Measurements from ENCODE around the gene CTNNA1.
"Not testable (repeated sequence)": the region's sequence is repeated elsewhere in the genome, so short reads cannot be mapped to it uniquely, and the experiment has no call there.

CTNNA1 gene

GRCh38 chr5:138761670-138762069 is 8.4 kb downstream of the CTNNA1 start:
- not testable (repeated sequence) for DNase-seq

- no peak for DNase-seq
Measured at GRCh38 chr5:138762110-138762509, 8.9 kb downstream of the CTNNA1 start.

GRCh38 chr5:138763037-138763778 is 10.0 kb downstream of the CTNNA1 start:
- no peak for DNase-seq

GRCh38 chr5:138770291-138770690 is 17.1 kb downstream of the CTNNA1 start:
- DNase-seq = no peak

GRCh38 chr5:138770977-138771376 is 17.8 kb downstream of the CTNNA1 start:
- DNase-seq = no peak

- DNase-seq = no peak
Measured at GRCh38 chr5:138772986-138773594, 19.9 kb downstream of the CTNNA1 start.

- DNase-seq = not testable (repeated sequence)
Measured at GRCh38 chr5:138773624-138774023, 20.4 kb downstream of the CTNNA1 start.

GRCh38 chr5:138775034-138775433 is 21.8 kb downstream of the CTNNA1 start:
- DNase-seq = no peak

GRCh38 chr5:138778234-138778633 is 25.0 kb downstream of the CTNNA1 start:
- no peak for DNase-seq

- no peak for DNase-seq
Measured at GRCh38 chr5:138783976-138784375, 30.8 kb downstream of the CTNNA1 start.

GRCh38 chr5:138784590-138784989 is 31.4 kb downstream of the CTNNA1 start:
- DNase-seq = no peak

GRCh38 chr5:138789771-138790242 is 36.6 kb downstream of the CTNNA1 start:
- DNase-seq = no peak

- DNase-seq = no peak
Measured at GRCh38 chr5:138790684-138791083, 37.5 kb downstream of the CTNNA1 start.

GRCh38 chr5:138792195-138792790 is 39.1 kb downstream of the CTNNA1 start:
- DNase-seq = no peak

GRCh38 chr5:138793575-138793974 is 40.4 kb downstream of the CTNNA1 start:
- no peak for DNase-seq

- no peak for DNase-seq
Measured at GRCh38 chr5:138803285-138803684, 50.1 kb downstream of the CTNNA1 start.

GRCh38 chr5:138803935-138804334 is 50.7 kb downstream of the CTNNA1 start:
- no peak for DNase-seq

- DNase-seq = no peak
Measured at GRCh38 chr5:138805096-138805495, 51.9 kb downstream of the CTNNA1 start.

GRCh38 chr5:138807182-138807581 is 54.0 kb downstream of the CTNNA1 start:
- no peak for DNase-seq

GRCh38 chr5:138809391-138809790 is 56.2 kb downstream of the CTNNA1 start:
- no peak for DNase-seq

- not testable (repeated sequence) for DNase-seq
Measured at GRCh38 chr5:138810861-138811260, 57.6 kb downstream of the CTNNA1 start.

- DNase-seq = no peak
Measured at GRCh38 chr5:138815529-138815928, 62.3 kb downstream of the CTNNA1 start.

- DNase-seq = no peak
Measured at GRCh38 chr5:138817241-138817640, 64.0 kb downstream of the CTNNA1 start.

GRCh38 chr5:138819081-138819480 is 65.9 kb downstream of the CTNNA1 start:
- DNase-seq = no peak

All from NCI-H187 treated with DMSO at 0.1 percent for 48 hours (cell line).